Measurements from ENCODE around the gene RNPEP. TPM values are rescaled to one million over a fixed set of nuclear protein-coding genes. Genes with fewer than 3 reads are reported as not detected.

RNPEP gene
- total RNA-seq, 2 experiments from 2014 or later: 19.9 to 20.8 TPM

DNA sequence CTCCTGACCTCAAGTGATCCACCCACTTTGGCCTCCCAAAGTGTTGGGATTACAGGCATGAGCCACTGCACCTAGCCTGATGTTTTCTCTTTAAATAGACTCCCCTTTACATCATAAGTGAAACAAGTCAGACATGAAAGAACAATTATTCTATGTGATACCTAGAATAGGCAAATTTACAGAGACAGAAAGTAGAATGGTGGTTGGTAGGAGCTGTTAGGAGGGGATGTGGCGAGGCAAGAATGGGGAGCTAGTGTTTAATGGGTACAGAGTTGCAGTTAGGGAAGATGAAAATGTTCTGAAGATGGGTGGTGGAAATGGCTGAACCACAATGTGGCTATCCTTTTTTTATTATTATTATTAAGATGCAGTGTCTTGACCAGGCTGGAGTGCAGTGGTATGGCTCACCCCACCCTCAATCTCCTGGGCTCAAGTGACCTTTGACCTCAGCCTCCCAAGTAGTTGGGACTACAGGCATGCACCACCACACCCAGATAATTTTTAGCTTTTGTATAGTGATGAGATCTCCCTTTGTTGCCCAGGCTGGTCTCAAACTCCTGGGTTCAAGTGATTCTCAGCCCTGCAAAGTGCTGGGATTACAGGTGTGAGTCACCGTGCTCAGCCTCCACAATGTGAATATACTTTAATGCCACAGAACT, 56.4 kb downstream of the RNPEP start:
- Mint-ChIP-seq H3K9me3 (no peaks in the 10 kb centered on the region), H3K36me3 (ENCODE audit: low read depth) (no peaks in the 10 kb centered on the region), H3K4me1 (ENCODE audit: low read depth) (no peaks in the 10 kb centered on the region), H3K27ac (no peak overlapping the region), H3K27me3 (no peaks in the 10 kb centered on the region), H3K4me3 (no peak overlapping the region)
- ATAC-seq (ENCODE audit: poor library complexity): no peak
- DNase-seq: no peak
- ChIA-PET POLR2A (no interaction called here), CTCF (no interaction called here)
- no peak overlapping the region for H3K4me3 ChIP-seq (ENCODE audit: low read length)
- H3K4me1 ChIP-seq (ENCODE audit: insufficient read depth, low read length): no peaks in the 10 kb centered on the region
- no peaks in the 10 kb centered on the region for H3K36me3 ChIP-seq (ENCODE audit: insufficient read depth, low read length)
- TF ChIP-seq, protein P1, sequence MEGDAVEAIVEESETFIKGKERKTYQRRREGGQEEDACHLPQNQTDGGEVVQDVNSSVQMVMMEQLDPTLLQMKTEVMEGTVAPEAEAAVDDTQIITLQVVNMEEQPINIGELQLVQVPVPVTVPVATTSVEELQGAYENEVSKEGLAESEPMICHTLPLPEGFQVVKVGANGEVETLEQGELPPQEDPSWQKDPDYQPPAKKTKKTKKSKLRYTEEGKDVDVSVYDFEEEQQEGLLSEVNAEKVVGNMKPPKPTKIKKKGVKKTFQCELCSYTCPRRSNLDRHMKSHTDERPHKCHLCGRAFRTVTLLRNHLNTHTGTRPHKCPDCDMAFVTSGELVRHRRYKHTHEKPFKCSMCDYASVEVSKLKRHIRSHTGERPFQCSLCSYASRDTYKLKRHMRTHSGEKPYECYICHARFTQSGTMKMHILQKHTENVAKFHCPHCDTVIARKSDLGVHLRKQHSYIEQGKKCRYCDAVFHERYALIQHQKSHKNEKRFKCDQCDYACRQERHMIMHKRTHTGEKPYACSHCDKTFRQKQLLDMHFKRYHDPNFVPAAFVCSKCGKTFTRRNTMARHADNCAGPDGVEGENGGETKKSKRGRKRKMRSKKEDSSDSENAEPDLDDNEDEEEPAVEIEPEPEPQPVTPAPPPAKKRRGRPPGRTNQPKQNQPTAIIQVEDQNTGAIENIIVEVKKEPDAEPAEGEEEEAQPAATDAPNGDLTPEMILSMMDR (IDR thresholded peaks at IDR 0.05): no peak
- intact Hi-C loops (cut with DNase I, micrococcal nuclease): no loop called here
- H3K27ac ChIP-seq (ENCODE audit: low read depth in 1 of 2, low read length in 2 of 2): no peak overlapping the region
- H3K9me3 ChIP-seq (ENCODE audit: control insufficient read depth in 1 of 2, insufficient read depth in 1 of 2, low read length in 2 of 2): no peaks in the 10 kb centered on the region
- H3K27me3 ChIP-seq (ENCODE audit: control insufficient read depth in 1 of 2, insufficient read depth in 2 of 2, low read length in 2 of 2): no peaks in the 10 kb centered on the region

DNA sequence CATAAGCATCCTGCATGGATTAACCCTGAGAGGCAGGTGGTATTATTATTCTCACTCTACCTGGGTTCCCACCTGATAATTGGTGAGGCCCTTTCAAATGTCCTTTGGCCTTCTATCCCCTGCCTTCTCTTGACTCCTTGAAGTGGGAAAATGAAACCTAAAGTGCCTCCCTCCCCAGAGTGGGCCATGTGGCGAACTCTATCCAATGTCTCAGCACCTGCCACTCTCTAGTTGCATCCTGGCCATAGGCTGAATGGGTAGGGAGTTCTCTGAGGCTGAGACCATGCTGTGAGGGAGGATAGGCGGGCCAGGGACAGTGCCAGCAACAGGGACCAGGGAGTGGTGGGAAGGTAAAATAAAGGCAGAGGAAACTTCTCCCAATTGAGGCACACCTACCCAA, 63.3 kb downstream of the RNPEP start:
- intact Hi-C loops (cut with DNase I, micrococcal nuclease): no loop called here
- no peaks in the 10 kb centered on the region for H3K9me3 ChIP-seq (ENCODE audit: control insufficient read depth in 1 of 2, insufficient read depth in 1 of 2, low read length in 2 of 2)
- POLR2A ChIA-PET: no interaction called here
- no peak overlapping the region for H3K27ac ChIP-seq (ENCODE audit: low read depth in 1 of 2, low read length in 2 of 2)
- Mint-ChIP-seq H3K36me3 (ENCODE audit: low read depth) (no peaks in the 10 kb centered on the region), H3K9me3 (no peaks in the 10 kb centered on the region), H3K4me1 (ENCODE audit: low read depth) (no peaks in the 10 kb centered on the region), H3K27me3 (peaks cover 15% of the 10 kb centered on the region), H3K27ac (no peak overlapping the region), H3K4me3 (no peak overlapping the region)
- no peak overlapping the region for H3K4me3 ChIP-seq (ENCODE audit: low read length)
- H3K36me3 ChIP-seq (ENCODE audit: insufficient read depth, low read length): no peaks in the 10 kb centered on the region
- CTCF ChIA-PET: no interaction called here
- DNase-seq: no peak
- ATAC-seq (ENCODE audit: poor library complexity): no peak
- TF ChIP-seq, protein P1 (IDR thresholded peaks at IDR 0.05): no peak
- H3K27me3 ChIP-seq (ENCODE audit: control insufficient read depth in 1 of 2, insufficient read depth in 2 of 2, low read length in 2 of 2): peaks cover 0 to 4% of the 10 kb centered on the region in 2 experiments
- H3K4me1 ChIP-seq (ENCODE audit: insufficient read depth, low read length): no peaks in the 10 kb centered on the region

DNA sequence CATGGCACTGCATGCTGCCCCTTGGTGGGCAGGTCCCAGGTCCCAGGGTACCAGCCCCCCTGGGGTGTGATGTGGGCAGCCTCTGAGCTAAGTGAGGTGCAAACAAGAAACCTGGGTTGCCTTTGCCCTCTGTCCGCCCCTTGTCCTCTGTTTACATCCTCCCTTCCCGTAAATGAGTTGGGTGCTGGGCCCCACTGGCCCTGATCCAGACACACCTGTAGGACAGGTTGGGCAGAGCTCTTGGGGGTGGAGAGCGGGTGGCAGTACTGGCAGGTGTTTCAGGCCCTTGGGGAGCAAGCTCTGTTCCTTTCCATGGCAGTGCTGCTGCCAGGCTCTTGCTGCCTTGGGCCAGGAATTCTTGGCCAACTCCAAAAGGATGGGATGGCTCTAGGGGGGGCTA, 63.8 kb downstream of the RNPEP start:
- ChIA-PET CTCF (no interaction called here), POLR2A (no interaction called here)
- ATAC-seq (ENCODE audit: poor library complexity): no peak
- TF ChIP-seq, protein P1 (IDR thresholded peaks at IDR 0.05): no peak
- Mint-ChIP-seq H3K4me3 (no peak overlapping the region), H3K27me3 (peaks cover 15% of the 10 kb centered on the region), H3K9me3 (no peaks in the 10 kb centered on the region), H3K27ac (no peak overlapping the region), H3K4me1 (ENCODE audit: low read depth) (no peaks in the 10 kb centered on the region), H3K36me3 (ENCODE audit: low read depth) (no peaks in the 10 kb centered on the region)
- Histone ChIP-seq H3K9me3 (ENCODE audit: control insufficient read depth in 1 of 2, insufficient read depth in 1 of 2, low read length in 2 of 2) (no peaks in the 10 kb centered on the region), H3K4me3 (ENCODE audit: low read length) (no peak overlapping the region), H3K36me3 (ENCODE audit: insufficient read depth, low read length) (no peaks in the 10 kb centered on the region), H3K4me1 (ENCODE audit: insufficient read depth, low read length) (no peaks in the 10 kb centered on the region), H3K27ac (ENCODE audit: low read depth in 1 of 2, low read length in 2 of 2) (no peak overlapping the region), H3K27me3 (ENCODE audit: control insufficient read depth in 1 of 2, insufficient read depth in 2 of 2, low read length in 2 of 2) (peaks cover 0 to 4% of the 10 kb centered on the region in 2 experiments)
- DNase-seq: no peak
- intact Hi-C loops (cut with DNase I, micrococcal nuclease): no loop called here
